GM19324 (cell line): Measurements from ENCODE around the gene GRIN1.
"Not testable (repeated sequence)": the region's sequence is repeated elsewhere in the genome, so short reads cannot be mapped to it uniquely, and the experiment has no call there.

ENCODE experiments used
- ATAC-seq: cut with Tn5 transposase; IDR thresholded peaks from one replicate; pipeline ENCODE4 v1.9.1; 2021; ENCODE audit warnings: mild to moderate bottlenecking, moderate library complexity; ENCODE audit not compliant: unreplicated experiment, low FRiP score

Gene GRIN1

GRCh38 chr9:137127301-137128157, 11.4 kb upstream of the GRIN1 start:
- ATAC-seq: no peak

- ATAC-seq: no peak
Measured at GRCh38 chr9:137128158-137128861, 10.6 kb upstream of the GRIN1 start.

DNA sequence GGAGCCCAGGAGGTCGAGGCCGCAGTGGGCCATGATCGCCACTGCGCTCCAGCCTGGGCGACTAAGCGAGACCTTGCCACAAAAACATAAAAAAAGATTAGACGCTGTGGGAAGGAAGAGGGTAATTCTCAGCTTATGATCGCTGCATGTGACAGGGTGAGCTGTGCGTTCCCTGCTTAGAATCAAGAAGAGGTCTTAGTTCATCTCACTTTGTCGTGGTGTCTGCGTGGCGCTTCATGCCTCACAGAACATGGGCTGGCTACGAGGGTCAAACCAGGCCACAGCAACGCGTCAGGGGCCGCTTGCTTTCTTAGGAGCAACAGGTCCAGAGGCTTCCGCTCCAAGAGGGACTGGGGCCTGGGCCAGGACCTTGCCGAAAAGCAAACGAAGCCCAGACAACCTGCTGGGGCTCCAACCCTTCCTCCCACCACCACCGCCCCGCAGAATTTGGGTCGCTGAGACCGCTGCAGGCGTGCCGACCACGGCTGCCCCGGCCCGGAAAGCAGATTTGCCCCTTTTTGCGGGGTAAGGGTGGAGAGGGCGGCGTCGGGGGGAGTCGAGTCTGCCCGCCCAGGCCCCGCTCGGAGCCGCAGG, 10.0 kb upstream of the GRIN1 start:
- ATAC-seq: peak; percentile 14

GRCh38 chr9:137129456-137130175, 9.3 kb upstream of the GRIN1 start:
- peak; percentile 83 for ATAC-seq

DNA sequence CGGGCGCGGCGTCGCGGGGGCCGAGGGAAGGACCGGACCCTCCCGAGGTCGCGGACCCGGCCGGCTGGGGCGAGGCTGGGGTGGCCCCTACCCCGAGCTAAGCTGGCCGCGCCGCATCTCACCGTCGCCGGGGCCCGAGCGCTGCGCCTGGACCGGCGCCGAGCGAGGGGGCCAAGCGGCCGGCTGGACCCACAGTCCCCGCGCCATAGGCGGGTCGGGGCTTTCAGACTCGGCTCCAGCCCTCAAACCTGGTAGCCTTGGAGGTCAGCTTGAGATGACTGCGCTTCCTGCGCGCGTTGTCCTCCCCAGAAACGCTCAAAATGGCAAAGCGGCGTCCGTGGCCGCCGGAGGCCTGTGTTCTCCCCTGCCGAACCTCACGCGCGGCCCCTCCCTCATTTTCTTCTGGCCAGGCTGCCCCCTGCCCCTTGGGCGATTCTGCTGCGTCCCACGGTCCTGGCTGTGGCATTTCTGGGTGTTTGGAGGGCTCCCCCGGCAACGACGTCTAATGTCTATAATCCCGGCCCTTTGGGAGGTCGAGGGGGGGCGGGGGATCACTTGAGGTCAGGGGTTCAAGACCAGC, 8.7 kb upstream of the GRIN1 start:
- no peak for ATAC-seq

DNA sequence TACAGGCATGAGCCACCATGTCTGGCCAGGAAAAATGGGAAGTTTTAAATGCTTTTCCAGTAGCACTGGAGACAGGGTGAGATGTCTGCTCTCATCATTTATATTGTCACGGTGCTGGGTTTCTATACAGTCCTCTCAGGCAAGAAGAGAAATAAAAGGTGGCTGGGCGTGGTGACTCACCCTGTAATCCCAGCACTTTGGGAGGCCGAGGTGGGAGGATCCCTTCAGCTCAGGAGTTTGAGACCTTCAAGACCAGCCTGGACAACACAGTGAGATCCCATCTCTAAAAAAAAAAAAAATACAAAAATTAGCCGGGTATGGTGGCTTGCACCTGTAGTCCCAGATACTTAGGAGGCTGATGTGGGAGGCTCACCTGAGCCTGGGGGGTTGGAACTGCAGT, 4.8 kb upstream of the GRIN1 start:
- ATAC-seq: no peak

DNA sequence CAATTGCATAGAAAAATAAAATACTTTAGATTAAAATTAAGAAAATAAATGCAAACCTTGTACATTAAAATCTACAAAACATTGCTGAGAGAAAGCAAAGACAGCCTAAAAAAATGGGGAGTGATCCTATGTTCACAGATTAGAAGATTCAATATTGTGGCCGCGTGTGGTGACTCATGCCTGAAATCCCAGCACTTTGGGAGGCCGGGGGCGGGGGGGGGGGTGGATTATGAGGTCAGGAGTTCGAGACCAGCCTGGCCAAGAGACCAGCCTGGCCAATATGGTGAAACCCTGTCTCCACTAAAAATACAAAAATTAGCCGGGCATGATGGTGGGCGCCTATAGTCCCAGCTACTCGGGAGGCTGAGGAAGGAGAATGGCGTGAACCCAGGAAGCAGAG, 3.8 kb upstream of the GRIN1 start:
- not testable (repeated sequence) for ATAC-seq

GRCh38 chr9:137136261-137136880, 2.6 kb upstream of the GRIN1 start:
- no peak for ATAC-seq

DNA sequence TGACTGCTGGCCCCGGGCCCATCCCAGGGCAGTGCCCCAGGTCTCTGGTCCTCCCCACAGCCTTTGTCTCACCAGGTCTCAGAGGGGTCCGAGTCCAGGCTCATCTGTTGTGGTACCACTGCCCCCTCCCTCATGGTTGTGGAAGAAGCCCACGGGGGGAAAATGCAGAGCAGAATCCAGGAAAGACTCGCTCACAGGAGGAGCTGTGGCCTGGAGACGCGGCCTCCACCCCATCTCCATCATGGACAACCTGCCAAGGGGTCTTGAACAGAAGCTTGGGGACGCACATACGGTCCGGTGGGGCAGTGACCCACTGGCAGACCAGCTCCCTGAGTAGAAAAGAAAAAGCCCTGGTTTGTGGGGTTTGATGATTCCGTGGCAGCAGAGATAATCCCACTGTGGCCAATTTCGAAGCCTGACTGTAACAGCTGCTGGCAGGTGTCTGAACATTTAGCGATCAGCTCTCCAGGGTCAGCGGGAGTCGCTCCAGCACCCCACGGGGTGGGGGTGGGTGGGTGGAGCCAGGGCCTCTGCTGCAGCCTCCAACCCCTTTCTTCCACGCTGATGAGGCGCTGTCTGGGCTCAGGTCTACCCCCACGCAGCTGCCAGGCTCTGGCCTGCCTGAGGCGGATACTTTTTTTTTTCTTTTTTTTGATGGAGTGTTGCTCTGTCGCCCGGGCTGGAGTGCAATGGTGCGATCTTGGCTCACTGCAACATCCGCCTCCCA, 1.9 kb upstream of the GRIN1 start:
- no peak for ATAC-seq

GRCh38 chr9:137138058-137138721, 764 bp upstream of the GRIN1 start:
- ATAC-seq: no peak

GRCh38 chr9:137139468-137140150, 655 bp downstream of the GRIN1 start:
- no peak for ATAC-seq

- no peak for ATAC-seq
Measured at GRCh38 chr9:137140151-137141012, 1.4 kb downstream of the GRIN1 start.

DNA sequence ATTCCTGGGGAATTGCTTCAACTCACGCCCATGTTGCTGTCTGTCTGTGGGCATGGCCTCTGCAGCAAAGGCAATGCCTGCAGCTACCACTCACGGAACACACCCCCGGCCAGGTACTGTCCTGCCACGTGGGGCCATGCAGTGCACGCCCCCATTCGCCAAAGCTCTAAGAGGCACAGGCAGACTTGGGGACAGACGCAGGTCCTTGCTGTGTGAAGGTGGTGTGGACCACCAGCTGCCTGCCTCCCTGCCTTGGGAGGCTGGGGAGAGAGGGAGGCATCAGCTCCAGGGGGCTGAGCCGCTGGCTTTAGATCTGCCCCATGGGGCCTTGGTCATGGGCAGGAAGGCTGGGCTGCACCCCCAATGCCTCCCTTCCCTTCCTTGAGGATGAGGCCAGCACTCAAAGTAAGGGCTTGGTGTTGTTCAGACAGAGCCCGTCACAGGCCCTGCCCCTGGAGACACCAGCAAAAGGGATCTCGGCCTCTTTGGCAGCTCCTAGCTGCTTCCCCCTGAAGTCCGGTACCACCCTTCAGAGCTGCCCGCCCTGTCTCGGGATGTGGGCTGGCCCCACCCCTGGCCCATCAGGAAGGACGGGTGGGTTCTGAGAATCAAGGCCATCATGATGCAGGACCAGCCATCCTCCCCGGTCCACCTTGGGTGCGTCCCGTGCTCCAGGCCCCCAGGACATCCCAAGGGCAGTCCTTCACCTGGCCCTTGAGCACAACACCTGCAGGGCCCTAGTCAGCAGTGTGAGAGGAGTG, 2.3 kb downstream of the GRIN1 start:
- no peak for ATAC-seq

DNA sequence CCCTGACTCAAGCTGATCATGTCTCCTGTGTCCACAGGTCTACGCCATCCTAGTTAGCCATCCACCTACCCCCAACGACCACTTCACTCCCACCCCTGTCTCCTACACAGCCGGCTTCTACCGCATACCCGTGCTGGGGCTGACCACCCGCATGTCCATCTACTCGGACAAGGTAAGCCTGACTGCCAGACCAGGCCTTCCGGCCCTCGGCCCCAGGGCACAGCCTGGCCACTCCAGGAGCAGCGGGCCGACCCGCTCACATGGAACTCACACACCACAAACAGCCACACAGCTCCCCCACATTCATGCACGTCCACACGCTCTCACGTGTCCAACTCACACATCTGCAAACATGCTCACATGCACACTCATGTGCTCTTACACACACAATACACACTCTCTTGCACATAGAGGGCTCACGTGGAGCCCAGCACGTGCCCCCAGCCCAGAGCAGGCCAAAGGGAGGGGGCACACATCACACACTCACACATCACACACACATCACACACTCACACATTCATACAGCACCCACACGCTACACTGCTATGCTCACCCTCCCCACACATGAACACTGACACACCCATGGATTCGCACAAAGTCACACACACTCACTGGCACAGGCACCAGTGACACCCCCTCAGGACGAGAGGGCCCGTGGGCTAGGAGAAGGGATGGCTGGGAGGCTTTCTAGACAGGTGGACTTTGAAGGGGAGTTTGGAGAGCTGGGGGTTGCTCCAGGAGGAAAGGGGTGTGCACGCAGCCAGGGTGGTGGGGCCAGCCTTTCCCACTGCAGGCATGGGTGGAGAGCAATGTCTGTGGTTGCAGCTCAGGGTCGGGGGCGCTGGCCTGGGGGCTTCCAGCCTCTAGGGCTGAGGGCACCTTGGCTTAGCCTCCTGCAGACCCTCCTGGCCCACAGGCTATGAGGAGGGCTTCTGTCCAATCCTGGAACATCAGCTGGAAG, 3.3 kb downstream of the GRIN1 start:
- no peak for ATAC-seq

DNA sequence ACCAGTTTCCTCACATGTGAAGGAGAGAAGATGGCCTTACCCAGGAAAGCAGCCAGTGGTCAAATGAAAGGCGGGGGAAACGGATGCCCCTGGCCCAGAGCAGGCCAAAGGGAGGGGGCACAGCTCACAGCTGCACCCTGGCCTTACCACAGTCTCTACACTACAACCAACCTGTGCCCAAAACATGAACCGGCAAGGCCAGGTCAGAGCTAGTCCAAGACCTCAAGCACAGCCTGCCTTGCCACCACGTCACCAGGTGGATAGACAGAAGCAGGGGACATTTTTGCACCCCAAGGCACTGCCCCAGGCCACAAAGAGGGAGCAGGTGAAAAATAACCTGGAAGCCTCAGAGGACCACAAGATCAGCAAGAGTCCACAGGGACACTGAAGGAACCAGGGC, 4.5 kb downstream of the GRIN1 start:
- no peak for ATAC-seq
